HEK293 (cell line): Measurements from ENCODE around the gene DYNLRB1.
A peak's percentile ranks its signal among the peaks of the same experiment; 100 is the strongest.

Source experiments
- CTCF ChIA-PET: fragments of 350-600 bp; formaldehyde crosslinking; extraction: SDS; loops from one replicate; lab custom pipeline; 2021; ENCODE audit warnings: antibody characterized with exemption; lab: Yijun Ruan, JAX
- POLR2A ChIA-PET: fragments of 300-600 bp; formaldehyde crosslinking; extraction: SDS; loops from one replicate; lab custom pipeline; 2020; ENCODE audit warnings: antibody characterized with exemption, inconsistent platforms; lab: Yijun Ruan, JAX
- H3K27ac ChIP-seq: fragments of 200-500 bp; sonication (Bioruptor generic); 2 replicates; pipeline ENCODE4 v1.5.1; 2014; ENCODE audit warnings: low read depth, low read length, control low read depth, inconsistent platforms; ENCODE audit errors: extremely low read depth
- H3K36me3 ChIP-seq, 2 experiments: fragments of 200-500 bp in 1 of 2; sonication (Bioruptor generic) in 1 of 2; 1 replicate in 1 of 2; 2 replicates in 1 of 2; pipeline ENCODE4 v1.5.1; 2014 to 2017; ENCODE audit warnings: inconsistent platforms in 2 of 2, low read length in 2 of 2; ENCODE audit not compliant: control insufficient read depth in 2 of 2, insufficient read depth in 1 of 2
- H3K4me1 ChIP-seq: fragments of 200-500 bp; sonication (Bioruptor generic); 2 replicates; pipeline ENCODE4 v1.5.1; 2014; ENCODE audit warnings: mild to moderate bottlenecking, low read length, inconsistent platforms; ENCODE audit not compliant: control insufficient read depth, insufficient read depth
- H3K4me3 ChIP-seq: 2 replicates; pipeline ENCODE4 v1.5.1; 2011; ENCODE audit warnings: low read depth, mild to moderate bottlenecking, control low read depth, low read length, moderate library complexity
- H3K9me3 ChIP-seq: fragments of 200-500 bp; sonication (Bioruptor generic); 2 replicates; pipeline ENCODE4 v1.5.1; 2014; ENCODE audit warnings: low read depth, low read length, inconsistent platforms; ENCODE audit not compliant: control insufficient read depth, insufficient read depth
- IKZF3 ChIP-seq: fragments of 450-650 bp; IDR thresholded peaks from 2 replicates; pipeline ENCODE4 v1.5.0; 2018; ENCODE audit warnings: missing biosample characterization, mild to moderate bottlenecking, missing genetic modification characterization, moderate library complexity
- KLF8 ChIP-seq: fragments of 450-650 bp; formaldehyde crosslinking; IDR thresholded peaks from 2 replicates; pipeline ENCODE4 v1.5.1; 2016; ENCODE audit warnings: missing biosample characterization, missing genetic modification characterization
- MZF1 ChIP-seq: fragments of 450-650 bp; formaldehyde crosslinking; IDR thresholded peaks from 2 replicates; pipeline ENCODE4 v1.5.1; 2017; ENCODE audit warnings: missing biosample characterization, missing genetic modification characterization, borderline replicate concordance
- SP7 ChIP-seq: fragments of 450-650 bp; formaldehyde crosslinking; IDR thresholded peaks from 2 replicates; pipeline ENCODE4 v1.5.1; 2016; ENCODE audit warnings: missing biosample characterization, missing genetic modification characterization
- ZBTB17 ChIP-seq: fragments of 450-650 bp; formaldehyde crosslinking; IDR thresholded peaks from 2 replicates; pipeline ENCODE4 v1.5.1; 2016; ENCODE audit warnings: missing biosample characterization, missing genetic modification characterization
- ZEB2 ChIP-seq: fragments of 450-650 bp; formaldehyde crosslinking; IDR thresholded peaks from 2 replicates; pipeline ENCODE4 v1.5.1; 2016; ENCODE audit warnings: missing biosample characterization, missing genetic modification characterization
- ZNF133 ChIP-seq: fragments of 450-650 bp; formaldehyde crosslinking; IDR thresholded peaks from 2 replicates; pipeline ENCODE4 v1.5.1; 2016; ENCODE audit warnings: missing biosample characterization, missing genetic modification characterization
- ZNF2 ChIP-seq: fragments of 450-650 bp; formaldehyde crosslinking; IDR thresholded peaks from 2 replicates; pipeline ENCODE4 v1.5.1; 2016; ENCODE audit warnings: missing biosample characterization, missing genetic modification characterization
- ZNF366 ChIP-seq: fragments of 450-650 bp; formaldehyde crosslinking; conservative IDR thresholded peaks from 2 replicates; pipeline ENCODE4 v1.5.1; 2016; ENCODE audit warnings: missing biosample characterization, missing genetic modification characterization
- ZNF561 ChIP-seq: fragments of 450-650 bp; IDR thresholded peaks from 2 replicates; pipeline ENCODE4 v1.5.1; 2018; ENCODE audit warnings: missing biosample characterization, missing genetic modification characterization, borderline replicate concordance
- ZNF610 ChIP-seq: fragments of 450-650 bp; formaldehyde crosslinking; IDR thresholded peaks from 2 replicates; pipeline ENCODE4 v1.5.1; 2016; ENCODE audit warnings: missing biosample characterization, missing genetic modification characterization, borderline replicate concordance
- ZNF629 ChIP-seq: fragments of 450-650 bp; formaldehyde crosslinking; IDR thresholded peaks from 2 replicates; pipeline ENCODE4 v1.5.1; 2017; ENCODE audit warnings: missing biosample characterization, missing genetic modification characterization
- ZNF660 ChIP-seq: fragments of 450-650 bp; IDR thresholded peaks from 2 replicates; pipeline ENCODE4 v1.5.1; 2018; ENCODE audit warnings: missing biosample characterization, mild to moderate bottlenecking, missing genetic modification characterization
- TF ChIP-seq, protein P1 (sequence below): fragments of 450-650 bp; formaldehyde crosslinking; IDR thresholded peaks from 2 replicates; pipeline ENCODE4 v1.5.1; 2017; ENCODE audit warnings: missing biosample characterization, missing genetic modification characterization
- TF ChIP-seq, protein P2 (sequence below): fragments of 450-650 bp; IDR thresholded peaks from 2 replicates; pipeline ENCODE4 v1.5.1; 2018; ENCODE audit warnings: missing biosample characterization, mild to moderate bottlenecking, missing genetic modification characterization
- TF ChIP-seq, protein P3 (sequence below): fragments of 450-650 bp; formaldehyde crosslinking; IDR thresholded peaks from 2 replicates; pipeline ENCODE4 v1.5.1; 2016; ENCODE audit warnings: missing biosample characterization, missing genetic modification characterization
- TF ChIP-seq, protein P4 (sequence below): fragments of 450-650 bp; formaldehyde crosslinking; IDR thresholded peaks from 2 replicates; pipeline ENCODE4 v1.5.1; 2016; ENCODE audit warnings: missing biosample characterization, missing genetic modification characterization
- TF ChIP-seq, protein P5 (sequence below): fragments of 450-650 bp; formaldehyde crosslinking; conservative IDR thresholded peaks from 2 replicates; pipeline ENCODE4 v1.5.1; 2016; ENCODE audit warnings: low read depth, missing biosample characterization, missing genetic modification characterization

DYNLRB1 gene

DNA sequence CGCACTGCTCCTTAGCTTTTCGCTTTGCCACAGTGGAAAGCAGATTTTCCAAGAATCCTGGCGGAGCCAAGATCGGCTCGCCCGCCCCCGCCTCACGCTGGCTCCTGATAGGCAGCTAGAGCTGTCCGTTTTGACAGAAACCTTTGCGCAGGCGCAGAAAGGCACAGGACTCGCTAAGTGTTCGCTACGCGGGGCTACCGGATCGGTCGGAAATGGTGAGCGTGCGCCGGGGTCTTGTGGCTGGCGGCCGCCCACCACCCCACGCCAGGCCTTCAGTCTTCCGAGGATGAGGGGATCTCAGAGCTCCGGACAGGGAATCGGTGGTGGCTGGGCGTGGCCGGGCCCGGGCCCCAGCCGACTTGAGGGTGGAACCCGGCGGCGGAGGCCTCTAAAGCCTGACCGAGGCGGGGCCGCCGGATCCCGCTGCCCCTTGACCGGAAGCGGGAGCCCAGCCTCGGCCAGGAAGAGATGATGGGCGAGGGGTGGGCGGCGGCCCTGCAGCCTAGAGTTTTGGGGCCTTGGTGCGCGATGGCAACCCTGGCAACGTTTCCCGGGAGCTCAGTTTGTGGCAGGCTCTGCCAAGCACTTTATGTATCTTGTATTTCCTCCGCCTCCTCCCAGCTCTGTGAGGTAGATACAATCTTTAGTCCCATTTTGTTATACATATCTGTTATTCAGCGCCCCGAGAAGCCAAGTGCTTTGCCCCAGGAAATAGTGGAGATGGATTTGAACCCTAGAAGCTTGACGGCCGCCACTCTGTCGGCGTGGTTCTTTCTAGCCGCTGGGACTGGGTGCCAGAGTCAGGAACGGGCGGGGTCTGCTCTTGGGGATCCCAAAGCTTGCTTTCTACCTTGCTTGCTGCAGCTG, at the start of gene DYNLRB1 (continued):
- TF ChIP-seq MZF1 = no peak

DNA sequence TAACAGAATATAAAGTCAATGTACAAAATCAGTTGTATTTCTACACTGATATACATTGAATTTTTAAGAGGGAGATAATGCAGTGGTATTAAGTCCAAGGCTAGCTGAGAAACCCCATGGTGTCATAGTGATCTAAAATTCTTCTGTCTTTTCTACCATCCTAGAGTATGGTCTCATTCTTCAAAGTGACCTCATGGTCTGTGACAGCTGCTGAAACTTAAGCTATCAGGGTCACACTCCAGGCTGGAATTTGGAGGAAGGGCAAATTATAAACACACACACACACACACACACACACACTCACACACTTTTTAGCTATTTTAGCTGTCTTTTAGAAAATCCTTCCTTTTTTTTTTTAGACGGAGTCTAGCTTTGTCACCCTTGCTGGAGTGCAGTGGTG, 47.3 kb upstream of the DYNLRB1 start:
- TF ChIP-seq SP7 (tag by site-specific recombination) (0 out of 2 replicates have a peak, but pooled peaks have one; percentile 25), KLF8 (tag by site-specific recombination) (0 out of 2 replicates have a peak, but pooled peaks have one; percentile 21), ZNF2 (no peak), ZNF561 (tag by site-specific recombination) (no peak), ZNF366 (tag by site-specific recombination) (0 out of 2 replicates have a peak, but pooled peaks have one; percentile 20), ZEB2 (tag by site-specific recombination) (0 out of 2 replicates have a peak, but pooled peaks have one; percentile 22), ZNF610 (tag by site-specific recombination) (no peak), ZNF133 (no peak), ZNF629 (tag by site-specific recombination) (peak; percentile 73), ZBTB17 (tag by site-specific recombination) (no peak)
- TF ChIP-seq, protein P1, sequence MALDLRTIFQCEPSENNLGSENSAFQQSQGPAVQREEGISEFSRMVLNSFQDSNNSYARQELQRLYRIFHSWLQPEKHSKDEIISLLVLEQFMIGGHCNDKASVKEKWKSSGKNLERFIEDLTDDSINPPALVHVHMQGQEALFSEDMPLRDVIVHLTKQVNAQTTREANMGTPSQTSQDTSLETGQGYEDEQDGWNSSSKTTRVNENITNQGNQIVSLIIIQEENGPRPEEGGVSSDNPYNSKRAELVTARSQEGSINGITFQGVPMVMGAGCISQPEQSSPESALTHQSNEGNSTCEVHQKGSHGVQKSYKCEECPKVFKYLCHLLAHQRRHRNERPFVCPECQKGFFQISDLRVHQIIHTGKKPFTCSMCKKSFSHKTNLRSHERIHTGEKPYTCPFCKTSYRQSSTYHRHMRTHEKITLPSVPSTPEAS (tag by site-specific recombination) = 0 out of 2 replicates have a peak, but pooled peaks have one; percentile 22
- Histone ChIP-seq H3K4me1 (peaks cover 9% of the 10 kb centered on the region), H3K4me3 (no peak overlapping the region), H3K9me3 (no peaks in the 10 kb centered on the region), H3K36me3 (peaks cover 27 to 28% of the 10 kb centered on the region in 2 experiments), H3K27ac (no peak overlapping the region)
- CTCF ChIA-PET = interaction anchor here (0.5 to 1.0 kb wide), 5 partner anchors 14 to 157 kb away, joined by 3 to 6 read pairs (median 3); no protein-coding TSS in a partner anchor
- POLR2A ChIA-PET = no interaction called here

DNA sequence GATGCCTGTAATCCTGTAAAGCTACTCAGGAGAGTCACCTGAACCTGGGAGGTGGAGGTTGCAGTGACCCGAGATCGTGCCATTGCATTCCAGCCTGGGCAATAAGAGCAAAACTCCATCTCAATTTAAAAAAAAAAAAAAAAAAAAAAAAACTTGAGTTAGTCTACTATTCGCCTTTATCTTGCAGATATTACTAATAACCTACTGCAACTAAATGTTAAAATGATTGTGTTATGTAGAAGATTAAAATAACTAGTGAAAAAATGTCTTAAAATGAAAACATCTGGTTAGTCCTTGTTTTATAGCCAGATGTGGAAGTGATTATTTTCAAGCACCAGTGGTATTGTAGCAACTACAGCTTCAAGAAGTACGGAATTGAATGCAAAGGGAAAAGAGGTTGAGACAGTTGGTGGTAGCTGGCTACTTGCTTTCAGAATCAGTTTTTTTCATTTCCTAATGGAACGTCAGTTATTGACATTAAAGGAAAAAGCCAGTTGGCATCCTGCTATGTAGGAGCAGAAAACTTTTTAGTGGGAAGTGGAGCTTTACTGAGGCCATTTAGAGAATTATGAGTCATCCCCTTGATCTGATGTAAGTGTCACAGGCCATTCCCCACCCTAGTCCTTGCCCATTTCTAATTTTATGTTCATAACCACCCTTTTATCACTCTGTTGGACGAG, 43.8 kb upstream of the DYNLRB1 start:
- POLR2A ChIA-PET = no interaction called here
- Histone ChIP-seq H3K27ac (no peak overlapping the region; the same call in 1 of the 2 replicates), H3K4me3 (no peak overlapping the region), H3K4me1 (peaks cover 9% of the 10 kb centered on the region), H3K36me3 (peaks cover 8 to 36% of the 10 kb centered on the region in 2 experiments), H3K9me3 (no peaks in the 10 kb centered on the region)
- CTCF ChIA-PET = interaction anchor here (0.7 to 3.3 kb wide), 9 partner anchors 10 to 282 kb away, joined by 3 to 36 read pairs (median 4); no protein-coding TSS in a partner anchor
- TF ChIP-seq, protein P2, sequence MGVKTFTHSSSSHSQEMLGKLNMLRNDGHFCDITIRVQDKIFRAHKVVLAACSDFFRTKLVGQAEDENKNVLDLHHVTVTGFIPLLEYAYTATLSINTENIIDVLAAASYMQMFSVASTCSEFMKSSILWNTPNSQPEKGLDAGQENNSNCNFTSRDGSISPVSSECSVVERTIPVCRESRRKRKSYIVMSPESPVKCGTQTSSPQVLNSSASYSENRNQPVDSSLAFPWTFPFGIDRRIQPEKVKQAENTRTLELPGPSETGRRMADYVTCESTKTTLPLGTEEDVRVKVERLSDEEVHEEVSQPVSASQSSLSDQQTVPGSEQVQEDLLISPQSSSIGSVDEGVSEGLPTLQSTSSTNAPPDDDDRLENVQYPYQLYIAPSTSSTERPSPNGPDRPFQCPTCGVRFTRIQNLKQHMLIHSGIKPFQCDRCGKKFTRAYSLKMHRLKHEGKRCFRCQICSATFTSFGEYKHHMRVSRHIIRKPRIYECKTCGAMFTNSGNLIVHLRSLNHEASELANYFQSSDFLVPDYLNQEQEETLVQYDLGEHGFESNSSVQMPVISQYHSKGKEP (tag by site-specific recombination) = no peak
- TF ChIP-seq ZNF660 (tag by site-specific recombination) (no peak), IKZF3 (tag by site-specific recombination) (peak; percentile 73)
- TF ChIP-seq, protein P3, sequence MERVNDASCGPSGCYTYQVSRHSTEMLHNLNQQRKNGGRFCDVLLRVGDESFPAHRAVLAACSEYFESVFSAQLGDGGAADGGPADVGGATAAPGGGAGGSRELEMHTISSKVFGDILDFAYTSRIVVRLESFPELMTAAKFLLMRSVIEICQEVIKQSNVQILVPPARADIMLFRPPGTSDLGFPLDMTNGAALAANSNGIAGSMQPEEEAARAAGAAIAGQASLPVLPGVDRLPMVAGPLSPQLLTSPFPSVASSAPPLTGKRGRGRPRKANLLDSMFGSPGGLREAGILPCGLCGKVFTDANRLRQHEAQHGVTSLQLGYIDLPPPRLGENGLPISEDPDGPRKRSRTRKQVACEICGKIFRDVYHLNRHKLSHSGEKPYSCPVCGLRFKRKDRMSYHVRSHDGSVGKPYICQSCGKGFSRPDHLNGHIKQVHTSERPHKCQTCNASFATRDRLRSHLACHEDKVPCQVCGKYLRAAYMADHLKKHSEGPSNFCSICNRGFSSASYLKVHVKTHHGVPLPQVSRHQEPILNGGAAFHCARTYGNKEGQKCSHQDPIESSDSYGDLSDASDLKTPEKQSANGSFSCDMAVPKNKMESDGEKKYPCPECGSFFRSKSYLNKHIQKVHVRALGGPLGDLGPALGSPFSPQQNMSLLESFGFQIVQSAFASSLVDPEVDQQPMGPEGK (tag by site-specific recombination) = no peak
- TF ChIP-seq, protein P4, sequence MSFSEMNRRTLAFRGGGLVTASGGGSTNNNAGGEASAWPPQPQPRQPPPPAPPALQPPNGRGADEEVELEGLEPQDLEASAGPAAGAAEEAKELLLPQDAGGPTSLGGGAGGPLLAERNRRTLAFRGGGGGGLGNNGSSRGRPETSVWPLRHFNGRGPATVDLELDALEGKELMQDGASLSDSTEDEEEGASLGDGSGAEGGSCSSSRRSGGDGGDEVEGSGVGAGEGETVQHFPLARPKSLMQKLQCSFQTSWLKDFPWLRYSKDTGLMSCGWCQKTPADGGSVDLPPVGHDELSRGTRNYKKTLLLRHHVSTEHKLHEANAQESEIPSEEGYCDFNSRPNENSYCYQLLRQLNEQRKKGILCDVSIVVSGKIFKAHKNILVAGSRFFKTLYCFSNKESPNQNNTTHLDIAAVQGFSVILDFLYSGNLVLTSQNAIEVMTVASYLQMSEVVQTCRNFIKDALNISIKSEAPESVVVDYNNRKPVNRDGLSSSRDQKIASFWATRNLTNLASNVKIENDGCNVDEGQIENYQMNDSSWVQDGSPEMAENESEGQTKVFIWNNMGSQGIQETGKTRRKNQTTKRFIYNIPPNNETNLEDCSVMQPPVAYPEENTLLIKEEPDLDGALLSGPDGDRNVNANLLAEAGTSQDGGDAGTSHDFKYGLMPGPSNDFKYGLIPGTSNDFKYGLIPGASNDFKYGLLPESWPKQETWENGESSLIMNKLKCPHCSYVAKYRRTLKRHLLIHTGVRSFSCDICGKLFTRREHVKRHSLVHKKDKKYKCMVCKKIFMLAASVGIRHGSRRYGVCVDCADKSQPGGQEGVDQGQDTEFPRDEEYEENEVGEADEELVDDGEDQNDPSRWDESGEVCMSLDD (tag by site-specific recombination) = no peak
- TF ChIP-seq, protein P5, sequence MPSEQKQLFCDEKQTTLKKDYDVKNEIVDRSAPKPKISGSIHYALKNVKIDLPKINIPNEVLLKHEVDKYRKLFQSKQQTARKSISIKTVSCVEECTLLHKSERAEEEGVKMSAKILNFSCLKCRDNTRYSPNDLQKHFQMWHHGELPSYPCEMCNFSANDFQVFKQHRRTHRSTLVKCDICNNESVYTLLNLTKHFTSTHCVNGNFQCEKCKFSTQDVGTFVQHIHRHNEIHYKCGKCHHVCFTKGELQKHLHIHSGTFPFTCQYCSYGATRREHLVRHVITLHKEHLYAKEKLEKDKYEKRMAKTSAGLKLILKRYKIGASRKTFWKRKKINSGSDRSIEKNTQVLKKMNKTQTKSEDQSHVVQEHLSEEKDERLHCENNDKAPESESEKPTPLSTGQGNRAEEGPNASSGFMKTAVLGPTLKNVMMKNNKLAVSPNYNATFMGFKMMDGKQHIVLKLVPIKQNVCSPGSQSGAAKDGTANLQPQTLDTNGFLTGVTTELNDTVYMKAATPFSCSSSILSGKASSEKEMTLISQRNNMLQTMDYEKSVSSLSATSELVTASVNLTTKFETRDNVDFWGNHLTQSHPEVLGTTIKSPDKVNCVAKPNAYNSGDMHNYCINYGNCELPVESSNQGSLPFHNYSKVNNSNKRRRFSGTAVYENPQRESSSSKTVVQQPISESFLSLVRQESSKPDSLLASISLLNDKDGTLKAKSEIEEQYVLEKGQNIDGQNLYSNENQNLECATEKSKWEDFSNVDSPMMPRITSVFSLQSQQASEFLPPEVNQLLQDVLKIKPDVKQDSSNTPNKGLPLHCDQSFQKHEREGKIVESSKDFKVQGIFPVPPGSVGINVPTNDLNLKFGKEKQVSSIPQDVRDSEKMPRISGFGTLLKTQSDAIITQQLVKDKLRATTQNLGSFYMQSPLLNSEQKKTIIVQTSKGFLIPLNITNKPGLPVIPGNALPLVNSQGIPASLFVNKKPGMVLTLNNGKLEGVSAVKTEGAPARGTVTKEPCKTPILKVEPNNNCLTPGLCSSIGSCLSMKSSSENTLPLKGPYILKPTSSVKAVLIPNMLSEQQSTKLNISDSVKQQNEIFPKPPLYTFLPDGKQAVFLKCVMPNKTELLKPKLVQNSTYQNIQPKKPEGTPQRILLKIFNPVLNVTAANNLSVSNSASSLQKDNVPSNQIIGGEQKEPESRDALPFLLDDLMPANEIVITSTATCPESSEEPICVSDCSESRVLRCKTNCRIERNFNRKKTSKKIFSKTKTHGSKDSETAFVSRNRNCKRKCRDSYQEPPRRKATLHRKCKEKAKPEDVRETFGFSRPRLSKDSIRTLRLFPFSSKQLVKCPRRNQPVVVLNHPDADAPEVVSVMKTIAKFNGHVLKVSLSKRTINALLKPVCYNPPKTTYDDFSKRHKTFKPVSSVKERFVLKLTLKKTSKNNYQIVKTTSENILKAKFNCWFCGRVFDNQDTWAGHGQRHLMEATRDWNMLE (tag by site-specific recombination) = no peak
